Stimulated activated CD4-positive, alpha-beta T cell treated with anti-CD3 and anti-CD28 coated beads, Interleukin-4, amount 100 ng/mL, for 4 hours (primary cell): Measurements from ENCODE around the gene KCNS3.

Source experiments
- DNase-seq, 2 experiments: peaks; one replicate each; pipeline ENCODE4 v3.0.0-alpha.2; 2020

The KCNS3 gene

GRCh38 chr2:17878281-17879136 is at the start of gene KCNS3:
Gene KCNS3, plus strand, starts transcription at chr2:17878667. Its CDS starts 52,342 bp downstream, at chr2:17931009.
- peak in 1 of 2 experiments; percentile 5 for DNase-seq

DNA sequence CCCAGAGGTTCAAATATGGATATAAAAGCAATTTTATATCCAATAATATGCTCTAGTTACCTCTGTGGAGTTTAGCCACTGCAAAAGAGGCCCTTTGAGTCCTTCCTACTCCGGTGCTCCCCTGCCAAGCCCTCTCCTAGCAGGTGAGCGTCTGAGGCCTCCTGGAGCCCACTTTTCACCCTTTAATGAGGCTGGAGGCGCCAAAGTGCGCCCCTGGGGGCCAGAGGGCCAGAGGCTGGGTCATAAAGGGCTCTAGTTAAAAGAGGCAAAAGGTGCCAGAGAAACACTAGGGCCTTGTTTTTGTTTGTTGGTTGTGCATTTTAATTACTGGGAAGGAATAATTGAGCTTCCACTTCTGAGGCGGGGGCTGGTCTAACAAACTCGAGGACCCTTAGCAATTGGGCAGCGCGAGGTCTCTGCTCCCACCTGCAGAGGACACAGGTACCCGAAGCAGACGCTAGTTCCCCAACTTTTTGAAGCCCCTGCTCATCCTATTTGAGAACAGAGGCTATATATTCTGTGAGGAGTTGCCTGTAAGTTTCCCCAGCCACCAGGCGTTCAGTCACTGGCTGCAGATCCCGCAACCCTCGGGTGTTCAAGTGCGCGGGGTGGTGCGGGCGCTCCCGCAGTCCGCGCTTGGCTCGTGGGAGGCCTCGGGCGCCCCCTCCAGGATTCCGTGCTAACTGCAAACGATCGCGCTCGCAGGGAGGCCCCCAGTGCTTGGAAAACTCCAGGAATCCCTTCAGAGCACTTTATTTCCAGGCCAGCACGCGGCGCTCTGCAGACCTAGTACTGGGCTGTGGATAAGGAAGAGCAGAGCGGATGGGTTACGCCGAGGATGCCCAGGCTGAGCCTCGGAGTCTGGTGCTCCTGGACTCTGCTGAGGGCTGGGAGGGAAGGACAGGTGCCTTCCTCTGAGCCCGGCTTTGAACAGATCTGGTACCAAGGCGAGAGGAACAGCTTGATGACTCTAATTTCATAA is 48.1 kb upstream of the KCNS3 start:
- peak in 1 of 2 experiments; percentile 33 for DNase-seq

- DNase-seq = no peak
These were observed 43.0 kb upstream of the KCNS3 start for GRCh38 chr2:17835516-17835915.

GRCh38 chr2:17839959-17840358 is 38.5 kb upstream of the KCNS3 start:
- no peak for DNase-seq

GRCh38 chr2:17843457-17843856 is 35.0 kb upstream of the KCNS3 start:
- no peak for DNase-seq

GRCh38 chr2:17845806-17846205 is 32.7 kb upstream of the KCNS3 start:
- no peak for DNase-seq

GRCh38 chr2:17846676-17847075 is 31.8 kb upstream of the KCNS3 start:
- no peak for DNase-seq

DNA sequence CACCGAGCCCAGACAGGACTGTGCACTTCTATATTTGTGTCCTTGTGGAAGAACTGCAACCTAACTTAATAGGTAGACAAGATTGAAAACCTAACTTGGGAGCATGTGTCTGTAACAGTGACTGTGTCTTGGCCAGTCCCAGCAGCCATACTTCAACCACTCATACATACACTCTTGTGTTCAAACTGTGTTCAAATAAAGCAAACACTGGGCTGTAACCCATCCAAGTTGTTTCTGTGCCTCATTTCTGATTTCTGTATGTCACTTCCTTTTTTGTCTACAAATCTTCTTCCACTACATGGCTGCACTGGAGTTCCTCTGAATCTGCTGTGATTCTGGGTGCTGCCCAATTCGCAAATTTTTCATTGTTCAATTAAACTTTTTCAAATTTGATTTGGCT is 31.2 kb upstream of the KCNS3 start:
- no peak for DNase-seq

DNA sequence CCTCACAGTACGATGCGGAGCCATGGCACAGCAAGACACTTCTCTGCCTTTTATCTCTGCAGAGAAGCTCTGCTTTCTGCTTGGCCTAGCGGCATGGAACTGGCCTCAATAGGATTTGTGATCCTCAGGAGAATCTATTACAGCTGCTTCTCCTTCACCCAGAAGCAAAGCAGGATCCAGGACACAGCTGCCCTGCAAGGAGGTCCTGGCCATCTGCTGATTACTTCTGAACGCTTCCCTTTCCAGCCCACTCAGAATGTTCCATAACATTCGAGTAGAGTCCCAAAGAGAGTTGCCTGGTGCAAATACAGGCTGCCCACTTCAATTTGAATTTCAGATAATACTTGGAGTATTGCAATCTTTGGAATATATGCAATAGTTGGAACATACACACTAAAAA is 29.2 kb upstream of the KCNS3 start:
- DNase-seq = no peak

DNA sequence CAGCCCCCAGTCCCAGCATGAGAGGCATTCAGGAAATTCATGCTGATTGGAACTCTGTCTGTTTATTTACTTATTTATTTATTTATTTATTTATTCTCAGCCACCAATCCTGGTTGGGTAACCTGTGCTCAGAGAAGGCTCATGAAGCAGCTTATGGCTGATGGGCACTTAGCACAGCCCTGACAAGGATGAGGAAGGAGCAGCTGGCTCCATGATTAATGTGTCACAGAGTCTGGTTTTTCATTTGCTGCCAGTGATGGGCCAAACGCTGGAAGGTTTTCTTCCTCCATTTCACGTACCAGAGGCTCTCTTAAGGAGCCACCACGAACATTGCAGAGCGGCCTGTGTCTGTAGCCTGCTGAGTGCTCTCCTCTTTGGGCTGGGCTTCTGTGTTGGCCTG is 28.3 kb upstream of the KCNS3 start:
- DNase-seq = no peak

DNA sequence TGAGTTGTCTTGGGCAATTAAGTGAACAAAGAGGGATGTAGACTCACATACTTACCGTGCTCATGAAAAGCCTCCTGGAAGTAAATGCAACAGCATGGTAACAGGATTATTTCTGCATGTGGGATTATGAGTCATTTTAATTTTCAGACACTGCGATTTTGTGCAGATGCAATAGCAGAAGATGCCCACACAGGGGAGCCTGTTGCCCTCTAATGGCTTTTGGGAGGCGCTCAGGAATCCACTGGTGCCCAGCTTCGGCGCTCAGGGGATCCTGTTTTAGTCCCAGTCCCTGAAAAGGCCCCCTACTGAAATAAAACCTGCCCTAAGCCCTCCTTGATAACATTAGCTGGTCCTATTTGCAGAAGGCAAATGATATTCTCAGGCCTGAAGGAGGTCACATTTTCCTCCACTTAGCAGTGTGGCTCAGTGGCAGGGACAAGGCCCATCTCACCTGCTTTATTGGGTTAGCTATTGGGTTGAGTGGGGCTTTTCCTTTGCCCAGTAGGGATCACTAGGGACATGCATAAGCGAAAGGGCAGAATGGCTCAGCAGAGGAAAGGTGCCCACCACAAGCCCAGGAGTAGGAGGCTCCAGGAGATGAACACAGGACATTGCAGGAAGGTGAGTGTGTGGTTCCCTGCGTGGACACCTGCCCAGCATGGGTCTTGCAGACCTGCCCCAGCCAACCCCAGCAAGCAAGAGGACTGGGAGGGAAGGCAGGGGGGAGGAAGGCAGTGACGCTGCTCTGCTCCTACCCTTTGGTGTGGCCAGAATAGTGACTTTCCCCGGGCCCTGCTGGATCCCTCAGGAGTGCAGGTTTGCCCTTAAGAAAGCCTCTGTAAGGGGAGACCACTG is 26.5 kb upstream of the KCNS3 start:
- DNase-seq = no peak

DNA sequence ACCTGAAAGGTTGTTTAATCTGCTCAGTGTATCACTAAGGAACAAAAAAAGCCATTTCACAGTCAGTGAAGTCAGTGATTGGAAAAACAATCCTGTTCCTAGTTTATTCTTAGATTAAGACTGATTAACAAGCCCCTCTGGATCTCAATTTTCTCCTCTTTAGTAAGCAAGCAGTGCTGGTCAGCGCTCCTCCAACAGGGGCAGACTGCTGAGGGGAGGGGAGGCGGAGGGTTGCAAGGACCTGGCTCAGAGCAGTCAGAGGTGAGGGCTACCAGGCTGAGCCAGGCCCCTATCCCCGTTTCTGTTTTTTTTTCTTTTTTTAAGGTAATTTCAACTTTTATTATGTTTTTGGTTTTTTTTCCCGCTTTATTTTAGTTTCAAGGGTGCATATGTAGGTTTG is 24.7 kb upstream of the KCNS3 start:
- no peak for DNase-seq

GRCh38 chr2:17857021-17857420 is 21.4 kb upstream of the KCNS3 start:
- no peak for DNase-seq

GRCh38 chr2:17858064-17858463 is 20.4 kb upstream of the KCNS3 start:
- DNase-seq = no peak

GRCh38 chr2:17863539-17863938 is 14.9 kb upstream of the KCNS3 start:
- DNase-seq = no peak

GRCh38 chr2:17864676-17865075 is 13.8 kb upstream of the KCNS3 start:
- DNase-seq = no peak

DNA sequence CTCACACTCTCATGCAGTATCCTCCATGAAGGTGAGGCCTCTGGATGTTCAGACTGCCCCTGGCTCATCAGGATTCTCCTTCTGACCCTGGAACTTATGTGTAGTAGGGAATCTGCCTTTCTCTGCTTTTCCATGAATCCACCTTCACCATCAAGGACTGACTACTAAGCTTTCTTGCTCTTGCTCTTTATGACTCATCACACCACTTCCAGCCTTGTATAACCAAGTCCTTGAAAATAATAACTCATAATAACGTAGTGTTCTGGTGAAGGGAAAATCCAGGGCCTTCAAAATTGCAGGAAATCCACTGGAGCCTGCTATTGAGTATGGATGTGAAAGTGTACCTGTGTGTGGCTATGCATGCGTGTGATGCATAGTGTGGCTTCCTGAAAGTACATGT is 11.3 kb upstream of the KCNS3 start:
- DNase-seq = no peak

- no peak for DNase-seq
These were observed 9.3 kb upstream of the KCNS3 start for GRCh38 chr2:17869128-17869527.

GRCh38 chr2:17871639-17872038 is 6.8 kb upstream of the KCNS3 start:
- no peak for DNase-seq

GRCh38 chr2:17873021-17873420 is 5.4 kb upstream of the KCNS3 start:
- DNase-seq = no peak

DNA sequence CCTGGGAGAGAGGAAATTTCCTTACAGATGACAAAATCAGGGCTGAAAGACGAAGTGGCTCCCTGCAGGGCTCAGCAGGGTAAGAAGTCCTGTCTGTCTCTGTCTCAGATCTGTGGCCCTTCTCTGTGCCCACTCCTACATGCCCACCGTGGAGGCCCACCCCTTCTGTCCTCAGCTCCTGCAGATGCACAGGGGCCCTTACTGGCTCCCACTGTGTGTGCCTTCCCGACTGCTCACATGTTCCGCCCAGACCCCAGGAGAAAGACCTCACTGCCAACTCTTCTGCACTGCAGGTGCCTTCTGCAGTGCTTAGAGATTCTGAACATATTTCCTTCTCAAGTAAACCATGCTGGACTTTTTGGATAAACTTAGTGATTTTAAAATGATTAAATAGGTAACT is 1.9 kb upstream of the KCNS3 start:
- DNase-seq = no peak

DNA sequence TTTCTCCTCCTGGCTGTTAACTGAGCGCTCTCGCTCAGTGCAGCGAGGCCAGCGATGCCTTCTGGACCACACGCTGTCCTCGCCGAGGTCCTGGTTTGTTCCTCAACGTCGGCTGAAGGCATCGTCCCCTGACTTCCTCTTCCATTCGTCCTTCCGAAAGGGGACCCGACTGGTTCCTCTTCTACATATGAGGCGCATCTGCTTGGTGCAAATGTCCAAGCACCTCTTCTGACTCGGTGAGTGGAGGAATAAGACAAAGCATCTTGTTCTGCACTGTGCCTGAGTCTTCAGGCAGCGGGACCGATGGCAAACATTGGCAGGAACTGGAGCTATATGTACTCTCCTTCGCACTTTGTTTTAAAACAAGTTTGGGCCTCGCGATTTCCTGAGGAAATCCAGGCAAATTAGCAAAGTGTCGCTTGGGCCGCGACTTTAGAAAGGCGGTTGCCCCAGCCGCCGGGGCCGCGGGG is 621 bp upstream of the KCNS3 start:
- DNase-seq = no peak
